ENCODE results near the gene PPP1R8. TPM values are rescaled to one million over a fixed set of nuclear protein-coding genes. Genes with fewer than 3 reads are reported as not detected.

PPP1R8 gene
- total and polyA plus RNA-seq, 2 experiments from 2014 or later = 13.4 to 50.5 TPM

DNA sequence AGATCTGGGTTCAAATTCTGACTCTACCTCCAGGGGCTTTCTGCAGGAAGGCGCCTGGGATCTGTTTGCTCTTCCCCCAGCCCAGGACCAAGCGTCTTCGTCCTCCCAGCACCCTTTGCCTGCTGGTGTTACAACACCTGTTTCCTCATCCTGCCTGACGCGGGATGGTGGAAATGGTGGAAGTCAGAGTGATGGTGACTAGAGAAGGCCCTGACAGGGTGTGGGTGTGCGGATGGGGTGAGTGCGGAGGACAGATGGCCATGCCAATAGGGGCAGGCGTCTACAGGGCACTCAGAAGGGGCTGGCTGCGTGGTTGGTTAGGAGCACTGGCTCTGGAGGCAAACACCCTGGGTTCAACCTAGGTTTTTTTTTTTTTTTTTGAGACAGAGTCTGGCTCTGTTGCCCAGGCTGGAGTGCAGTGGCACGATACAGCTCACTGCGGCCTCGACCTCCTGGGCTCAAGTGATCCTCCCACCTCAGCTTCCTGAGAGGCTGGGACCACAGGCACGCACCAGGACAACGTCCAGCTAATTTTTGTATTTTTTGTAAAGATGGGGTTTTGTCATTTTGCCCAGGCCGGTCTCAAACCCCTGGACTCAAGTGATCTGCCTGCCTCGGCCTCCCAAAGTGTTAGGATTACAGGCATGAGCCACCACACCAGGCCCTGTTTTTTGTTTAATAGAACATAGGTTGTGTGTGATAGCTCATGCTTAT lies 43.2 kb downstream of the PPP1R8 start (continued):
- TF ChIP-seq, protein P1, sequence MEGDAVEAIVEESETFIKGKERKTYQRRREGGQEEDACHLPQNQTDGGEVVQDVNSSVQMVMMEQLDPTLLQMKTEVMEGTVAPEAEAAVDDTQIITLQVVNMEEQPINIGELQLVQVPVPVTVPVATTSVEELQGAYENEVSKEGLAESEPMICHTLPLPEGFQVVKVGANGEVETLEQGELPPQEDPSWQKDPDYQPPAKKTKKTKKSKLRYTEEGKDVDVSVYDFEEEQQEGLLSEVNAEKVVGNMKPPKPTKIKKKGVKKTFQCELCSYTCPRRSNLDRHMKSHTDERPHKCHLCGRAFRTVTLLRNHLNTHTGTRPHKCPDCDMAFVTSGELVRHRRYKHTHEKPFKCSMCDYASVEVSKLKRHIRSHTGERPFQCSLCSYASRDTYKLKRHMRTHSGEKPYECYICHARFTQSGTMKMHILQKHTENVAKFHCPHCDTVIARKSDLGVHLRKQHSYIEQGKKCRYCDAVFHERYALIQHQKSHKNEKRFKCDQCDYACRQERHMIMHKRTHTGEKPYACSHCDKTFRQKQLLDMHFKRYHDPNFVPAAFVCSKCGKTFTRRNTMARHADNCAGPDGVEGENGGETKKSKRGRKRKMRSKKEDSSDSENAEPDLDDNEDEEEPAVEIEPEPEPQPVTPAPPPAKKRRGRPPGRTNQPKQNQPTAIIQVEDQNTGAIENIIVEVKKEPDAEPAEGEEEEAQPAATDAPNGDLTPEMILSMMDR (conservative IDR thresholded peaks at IDR 0.05; ENCODE audit: low read depth in 2 of 2) = no peak
- no peak for TF ChIP-seq ZNF462 (CRISPR knock-in tag; IDR thresholded peaks at IDR 0.05)
- no peak for TF ChIP-seq CREB1 (CRISPR knock-in tag; IDR thresholded peaks at IDR 0.05; ENCODE audit: low read depth)
- no peak for TF ChIP-seq EZH2 (IDR thresholded peaks at IDR 0.05; ENCODE audit: low read depth, unreplicated experiment)
- TF ChIP-seq EZH2phosphoT487 (IDR thresholded peaks at IDR 0.05; ENCODE audit: unreplicated experiment) = no peak
- TF ChIP-seq STAT1 (IDR thresholded peaks at IDR 0.05; ENCODE audit: unreplicated experiment) = no peak
